Renal cortical epithelial cell (primary cell): ENCODE data around the gene DUS4L. TPM values are rescaled to one million over a fixed set of nuclear protein-coding genes. Genes with fewer than 3 reads are reported as not detected.
A peak's percentile ranks its signal among the peaks of the same experiment; 100 is the strongest.

Experiments used
- DNase-seq: peaks from one replicate; pipeline ENCODE4 v3.0.0-alpha.2; 2011; ENCODE audit warnings: low read depth
- total RNA-seq: library from RNA; depleted of rRNA; stranded (reverse); fragments of >200 nt; gene quantifications from 2 replicates; pipeline ENCODE4 v1.2.3, GENCODE V29; 2014

Gene DUS4L
- total RNA-seq, 1 donor from 2014 or later: 12.8 TPM

- no peak for DNase-seq
Observed at GRCh38 chr7:107613948-107614347, 50.2 kb downstream of the DUS4L start.

- peak; percentile 69 for DNase-seq
Observed at GRCh38 chr7:107614425-107614824, 50.7 kb downstream of the DUS4L start.

- DNase-seq: no peak
Observed at GRCh38 chr7:107615910-107616680, 52.3 kb downstream of the DUS4L start.

GRCh38 chr7:107622429-107622828 is 58.7 kb downstream of the DUS4L start:
- peak; percentile 93 for DNase-seq

- DNase-seq: no peak
Observed at GRCh38 chr7:107622894-107623293, 59.1 kb downstream of the DUS4L start.

- no peak for DNase-seq
Observed at GRCh38 chr7:107627002-107627401, 63.2 kb downstream of the DUS4L start.

Other genes starting within 250 kb of the DUS4L start
- gene GPR22, start 93.9 kb upstream of the DUS4L start, total RNA-seq: 0.05 TPM in 1 of 2 replicates, not detected in the other
- gene COG5, start 51 bp upstream of the DUS4L start, total RNA-seq: 30.6 and 55.2 TPM in 2 replicates
- 63.4 and 116 TPM in 2 replicates for gene BCAP29, start 16.3 kb downstream of the DUS4L start, total RNA-seq
- 0.10 and 0.87 TPM in 2 replicates for gene SLC26A4, start 96.9 kb downstream of the DUS4L start, total RNA-seq
- gene CBLL1, start 180.2 kb downstream of the DUS4L start, total RNA-seq: 26.6 and 29.2 TPM in 2 replicates
- gene SLC26A3, start 239.3 kb downstream of the DUS4L start, total RNA-seq: not detected in 2 replicates